ENCODE data around the gene FPGS.

DNA sequence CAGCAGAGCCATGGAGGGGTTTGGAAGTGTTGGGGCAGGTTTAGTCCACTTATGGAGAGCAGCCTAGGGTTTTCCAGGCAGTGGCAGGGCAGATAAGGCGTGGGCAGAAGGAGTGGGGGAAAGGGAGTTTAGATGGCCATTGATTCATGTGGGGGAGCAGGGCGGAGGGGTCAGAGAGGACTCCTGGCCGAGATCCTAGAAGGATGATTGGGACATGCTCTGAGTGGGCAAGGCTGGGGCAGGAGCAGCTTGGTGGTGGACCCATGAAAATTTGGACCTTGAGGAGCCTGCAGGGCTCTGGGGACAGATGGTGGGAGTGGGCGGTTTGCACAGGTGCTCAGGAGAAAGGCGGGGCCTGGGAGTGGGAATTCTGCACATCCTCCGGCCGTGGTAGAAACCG lies 49.5 kb upstream of the FPGS start:
- TF ChIP-seq, protein P1, sequence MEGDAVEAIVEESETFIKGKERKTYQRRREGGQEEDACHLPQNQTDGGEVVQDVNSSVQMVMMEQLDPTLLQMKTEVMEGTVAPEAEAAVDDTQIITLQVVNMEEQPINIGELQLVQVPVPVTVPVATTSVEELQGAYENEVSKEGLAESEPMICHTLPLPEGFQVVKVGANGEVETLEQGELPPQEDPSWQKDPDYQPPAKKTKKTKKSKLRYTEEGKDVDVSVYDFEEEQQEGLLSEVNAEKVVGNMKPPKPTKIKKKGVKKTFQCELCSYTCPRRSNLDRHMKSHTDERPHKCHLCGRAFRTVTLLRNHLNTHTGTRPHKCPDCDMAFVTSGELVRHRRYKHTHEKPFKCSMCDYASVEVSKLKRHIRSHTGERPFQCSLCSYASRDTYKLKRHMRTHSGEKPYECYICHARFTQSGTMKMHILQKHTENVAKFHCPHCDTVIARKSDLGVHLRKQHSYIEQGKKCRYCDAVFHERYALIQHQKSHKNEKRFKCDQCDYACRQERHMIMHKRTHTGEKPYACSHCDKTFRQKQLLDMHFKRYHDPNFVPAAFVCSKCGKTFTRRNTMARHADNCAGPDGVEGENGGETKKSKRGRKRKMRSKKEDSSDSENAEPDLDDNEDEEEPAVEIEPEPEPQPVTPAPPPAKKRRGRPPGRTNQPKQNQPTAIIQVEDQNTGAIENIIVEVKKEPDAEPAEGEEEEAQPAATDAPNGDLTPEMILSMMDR (IDR thresholded peaks at IDR 0.05; ENCODE audit: low read length): no peak
- no peak for TF ChIP-seq EZH2 (IDR thresholded peaks at IDR 0.05; ENCODE audit: borderline replicate concordance, low read length)
